ENCODE measurements around the gene PAX3.

PAX3 gene

DNA sequence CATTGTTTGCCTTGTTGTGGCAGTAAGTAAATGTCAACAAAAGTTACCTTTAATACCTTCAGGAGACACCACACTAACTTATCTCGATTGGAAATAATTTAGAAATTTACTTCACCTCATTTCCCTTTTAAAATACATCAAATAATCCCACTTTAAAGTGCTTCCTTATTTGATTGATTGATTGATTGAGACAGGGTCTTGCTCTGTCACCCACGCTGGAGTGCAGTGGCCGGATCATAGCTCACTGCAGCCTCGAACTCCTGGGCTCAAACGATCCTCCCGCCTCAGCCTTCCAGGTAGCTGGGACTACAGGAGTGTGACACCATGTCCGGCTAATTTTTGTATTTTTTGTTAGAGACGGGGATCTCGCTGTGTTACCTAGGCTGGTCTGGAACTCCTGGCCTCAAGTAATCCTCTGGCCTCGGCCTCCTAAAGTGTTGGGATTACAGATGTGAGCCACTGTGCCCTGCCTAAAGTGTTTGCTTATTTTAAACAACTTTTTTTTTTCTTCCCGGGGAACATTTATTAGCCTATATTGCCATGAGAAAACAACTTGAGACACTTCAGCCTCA is 12.0 kb upstream of the PAX3 start:
- no peak for DNase-seq (ENCODE audit: low read depth in 1 of 2, low spot score in 1 of 2)
- H3K4me3 ChIP-seq (replicated peaks; ENCODE audit: insufficient read depth, low read length), result no peak overlapping the region
- no peak overlapping the region for H3K27ac ChIP-seq (replicated peaks)
- H3K27me3 ChIP-seq (ENCODE audit: insufficient read depth, poor library complexity, severe bottlenecking), result peaks cover 91% of the 10 kb centered on the region
- TF ChIP-seq, protein P1, sequence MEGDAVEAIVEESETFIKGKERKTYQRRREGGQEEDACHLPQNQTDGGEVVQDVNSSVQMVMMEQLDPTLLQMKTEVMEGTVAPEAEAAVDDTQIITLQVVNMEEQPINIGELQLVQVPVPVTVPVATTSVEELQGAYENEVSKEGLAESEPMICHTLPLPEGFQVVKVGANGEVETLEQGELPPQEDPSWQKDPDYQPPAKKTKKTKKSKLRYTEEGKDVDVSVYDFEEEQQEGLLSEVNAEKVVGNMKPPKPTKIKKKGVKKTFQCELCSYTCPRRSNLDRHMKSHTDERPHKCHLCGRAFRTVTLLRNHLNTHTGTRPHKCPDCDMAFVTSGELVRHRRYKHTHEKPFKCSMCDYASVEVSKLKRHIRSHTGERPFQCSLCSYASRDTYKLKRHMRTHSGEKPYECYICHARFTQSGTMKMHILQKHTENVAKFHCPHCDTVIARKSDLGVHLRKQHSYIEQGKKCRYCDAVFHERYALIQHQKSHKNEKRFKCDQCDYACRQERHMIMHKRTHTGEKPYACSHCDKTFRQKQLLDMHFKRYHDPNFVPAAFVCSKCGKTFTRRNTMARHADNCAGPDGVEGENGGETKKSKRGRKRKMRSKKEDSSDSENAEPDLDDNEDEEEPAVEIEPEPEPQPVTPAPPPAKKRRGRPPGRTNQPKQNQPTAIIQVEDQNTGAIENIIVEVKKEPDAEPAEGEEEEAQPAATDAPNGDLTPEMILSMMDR (IDR thresholded peaks at IDR 0.05; ENCODE audit: insufficient read depth, low read length), result no peak
- no peak for TF ChIP-seq POLR2AphosphoS5 (IDR thresholded peaks at IDR 0.05; ENCODE audit: low read depth)
- no peak for TF ChIP-seq SPI1 (IDR thresholded peaks at IDR 0.05; ENCODE audit: borderline replicate concordance, low read depth)
- TF ChIP-seq REST (IDR thresholded peaks at IDR 0.05; ENCODE audit: insufficient replicate concordance, low read depth), result no peak
- no peak for TF ChIP-seq GABPA (IDR thresholded peaks at IDR 0.05; ENCODE audit: low read depth)

DNA sequence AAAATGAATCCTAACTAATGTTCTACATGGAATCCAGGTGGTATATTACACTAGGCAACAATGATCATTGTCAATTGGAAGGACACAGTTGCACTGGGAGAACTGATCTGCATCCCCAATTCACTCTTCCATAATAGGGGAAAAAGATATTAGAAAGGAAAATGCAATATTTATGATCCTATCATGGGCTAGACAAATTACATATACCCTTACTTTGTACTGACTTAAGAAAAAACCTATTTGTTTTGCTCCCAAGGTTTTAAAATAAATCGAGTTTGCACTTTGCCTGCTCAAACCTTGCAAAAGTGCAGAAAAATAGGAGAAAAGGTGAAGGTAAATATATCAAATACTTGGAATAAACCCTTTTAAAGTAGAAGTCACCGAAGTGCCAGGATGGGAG is 11.0 kb upstream of the PAX3 start:
- peaks cover 93% of the 10 kb centered on the region for H3K27me3 ChIP-seq (ENCODE audit: insufficient read depth, poor library complexity, severe bottlenecking)
- TF ChIP-seq REST (IDR thresholded peaks at IDR 0.05; ENCODE audit: insufficient replicate concordance, low read depth) (no peak), POLR2AphosphoS5 (IDR thresholded peaks at IDR 0.05; ENCODE audit: low read depth) (no peak), SPI1 (IDR thresholded peaks at IDR 0.05; ENCODE audit: borderline replicate concordance, low read depth) (no peak), GABPA (IDR thresholded peaks at IDR 0.05; ENCODE audit: low read depth) (no peak)
- TF ChIP-seq, protein P1 (IDR thresholded peaks at IDR 0.05; ENCODE audit: insufficient read depth, low read length), result no peak
- H3K4me3 ChIP-seq (replicated peaks; ENCODE audit: insufficient read depth, low read length), result no peak overlapping the region

GRCh38 chr2:222309361-222309760 is 10.6 kb upstream of the PAX3 start:
- H3K27ac ChIP-seq (replicated peaks), result no peak overlapping the region
- H3K27me3 ChIP-seq (ENCODE audit: insufficient read depth, poor library complexity, severe bottlenecking), result peaks cover 89% of the 10 kb centered on the region
- TF ChIP-seq, protein P1 (IDR thresholded peaks at IDR 0.05; ENCODE audit: insufficient read depth, low read length), result no peak
- no peak for TF ChIP-seq SPI1 (IDR thresholded peaks at IDR 0.05; ENCODE audit: borderline replicate concordance, low read depth)
- TF ChIP-seq REST (IDR thresholded peaks at IDR 0.05; ENCODE audit: insufficient replicate concordance, low read depth), result no peak
- TF ChIP-seq GABPA (IDR thresholded peaks at IDR 0.05; ENCODE audit: low read depth), result no peak
- TF ChIP-seq POLR2AphosphoS5 (IDR thresholded peaks at IDR 0.05; ENCODE audit: low read depth), result no peak
- H3K4me3 ChIP-seq (replicated peaks; ENCODE audit: insufficient read depth, low read length), result no peak overlapping the region
- DNase-seq (ENCODE audit: low read depth in 1 of 2, low spot score in 1 of 2), result no peak

More for the DNA sequence above, 11.0 kb upstream of the PAX3 start:
- DNase-seq (ENCODE audit: low read depth in 1 of 2, low spot score in 1 of 2), result no peak
- H3K27ac ChIP-seq (replicated peaks), result no peak overlapping the region
